Panc1 (cell line): ENCODE data around the gene MTSS2. TPM values are rescaled to one million over a fixed set of nuclear protein-coding genes. Genes with fewer than 3 reads are reported as not detected.
A peak's percentile ranks its signal among the peaks of the same experiment; 100 is the strongest.

Source experiments
- ATAC-seq: fragments of 200-7000 bp; cut with Tn5 transposase; 2 replicates; pipeline ENCODE4 v1.9.1; 2020; ENCODE audit warnings: mild to moderate bottlenecking, moderate library complexity
- BruUV-seq: library from RNA; stranded (reverse); fragments of 400-500 nt; replicated peaks from 2 replicates; lab custom pipeline; 2021; lab: Mats Ljungman, UMichigan
- CTCF ChIA-PET: fragments of 300-600 bp; sonication (Branson Sonifier 250); formaldehyde crosslinking; loops from one replicate; lab custom pipeline; 2022; ENCODE audit warnings: antibody characterized with exemption; lab: Charles Lee
- POLR2A ChIA-PET: fragments of 300-600 bp; sonication (Branson Sonifier 250); formaldehyde crosslinking; loops from one replicate; lab custom pipeline; 2022; ENCODE audit warnings: antibody characterized with exemption; lab: Charles Lee
- DNase-seq: peaks from one replicate; pipeline ENCODE4 v3.0.0-alpha.2; 2010; ENCODE audit warnings: low read depth, low spot score
- H3K27ac ChIP-seq: 2 replicates; pipeline ENCODE4 v1.5.1; 2011; ENCODE audit warnings: mild to moderate bottlenecking, low read length, inconsistent platforms
- H3K27me3 ChIP-seq: fragments of 200-500 bp; sonication (Bioruptor generic); 2 replicates; pipeline ENCODE4 v1.6.0; 2014; ENCODE audit warnings: low read length, inconsistent platforms; ENCODE audit not compliant: control insufficient read depth, insufficient read depth
- H3K36me3 ChIP-seq: fragments of 200-500 bp; sonication (Bioruptor generic); 2 replicates; pipeline ENCODE4 v1.5.1; 2014; ENCODE audit warnings: inconsistent platforms, mild to moderate bottlenecking, low read length, moderate library complexity; ENCODE audit not compliant: control insufficient read depth, insufficient read depth
- H3K4me1 ChIP-seq: 2 replicates; pipeline ENCODE4 v1.5.1; 2011; ENCODE audit warnings: inconsistent platforms, mild to moderate bottlenecking, low read length, moderate library complexity; ENCODE audit not compliant: control insufficient read depth, insufficient read depth
- H3K4me3 ChIP-seq, 2 experiments: 2 replicates each; pipeline ENCODE4 v1.5.1; 2011 to 2012; ENCODE audit warnings: low read depth in 2 of 2, low read length in 2 of 2, mild to moderate bottlenecking in 2 of 2, inconsistent platforms in 1 of 2, moderate library complexity in 1 of 2
- H3K9me3 ChIP-seq: fragments of 200-500 bp; sonication (Bioruptor generic); 2 replicates; pipeline ENCODE4 v1.5.1; 2014; ENCODE audit warnings: low read depth, mild to moderate bottlenecking, inconsistent platforms, low read length, moderate library complexity; ENCODE audit not compliant: control insufficient read depth, insufficient read depth
- CTCF ChIP-seq: fragments of 450-650 bp; IDR thresholded peaks from 2 replicates; pipeline ENCODE4 v1.5.1; 2017; ENCODE audit warnings: mild to moderate bottlenecking
- POLR2AphosphoS5 ChIP-seq: IDR thresholded peaks from 2 replicates; pipeline ENCODE4 v1.6.1; 2012; ENCODE audit warnings: mild to moderate bottlenecking, low read depth, low read length, moderate library complexity
- REST ChIP-seq, 2 experiments: IDR thresholded peaks; 2 replicates each; pipeline ENCODE4 v1.6.1; 2011 to 2012; ENCODE audit warnings: low read depth in 2 of 2, control low read depth in 1 of 2, low read length in 1 of 2, mild to moderate bottlenecking in 1 of 2, moderate library complexity in 1 of 2; ENCODE audit not compliant: insufficient read depth in 1 of 2
- SIN3A ChIP-seq: IDR thresholded peaks from 2 replicates; pipeline ENCODE4 v1.6.1; 2012; ENCODE audit warnings: low read depth, mild to moderate bottlenecking, low read length, moderate library complexity, borderline replicate concordance; ENCODE audit not compliant: insufficient read depth
- TCF7L2 ChIP-seq: IDR thresholded peaks from 2 replicates; pipeline ENCODE4 v1.6.1; 2011; ENCODE audit warnings: mild to moderate bottlenecking, low read depth, low read length, inconsistent platforms
- in situ Hi-C: cut with HindIII; loops from 2 replicates; pipeline ENCODE4 v1.10.0; 2016; ENCODE audit warnings: low sequenced_read_pairs, low pct_unique_long_range_greater_than_20kb
- intact Hi-C: fragments of 100-400 bp; cut with micrococcal nuclease; formaldehyde crosslinking; loops from one replicate; pipeline ENCODE4 v1.10.0; 2022; ENCODE audit not compliant: unreplicated experiment
- total RNA-seq: library from RNA; stranded (reverse); gene quantifications from one replicate; pipeline ENCODE4 v1.2.1, GENCODE V29; 2021; ENCODE audit not compliant: unreplicated experiment

MTSS2 gene
- total RNA-seq, 1 experiment from 2014 or later: 55.7 TPM

- Histone ChIP-seq H3K27ac (peak overlapping the region; percentile 48), H3K9me3 (no peaks in the 10 kb centered on the region), H3K36me3 (no peaks in the 10 kb centered on the region), H3K4me1 (peaks cover 48% of the 10 kb centered on the region), H3K4me3 (no peak overlapping the region), H3K27me3 (no peaks in the 10 kb centered on the region)
- POLR2A ChIA-PET: interaction anchor here (0.6 kb wide), 1 partner anchor 37 kb away, joined by 4 read pairs; no protein-coding TSS in a partner anchor
- in situ Hi-C loops: no loop called here
- no peak for ATAC-seq
- CTCF ChIA-PET: no interaction called here
- TF ChIP-seq REST (IDR thresholded peaks at IDR 0.05; ENCODE audit: insufficient read depth in 1 of 2, low read depth in 2 of 2, low read length in 1 of 2) (no peak), TCF7L2 (no peak), POLR2AphosphoS5 (no peak), CTCF (no peak), SIN3A (no peak)
- no peak for DNase-seq
- BruUV-seq: no TSS peak
- intact Hi-C loops: no loop called here
Observed at GRCh38 chr16:70692130-70692872, 6.4 kb upstream of the MTSS2 start.

- CTCF ChIA-PET: interaction anchor here (0.6 kb wide), 1 partner anchor 80 kb away, joined by 5 read pairs; no protein-coding TSS in a partner anchor
- intact Hi-C loops: no loop called here
- H3K27ac ChIP-seq: peak overlapping the region; percentile 44; the same call in 1 of the 2 replicates
Observed at GRCh38 chr16:70691223-70692129, 5.6 kb upstream of the MTSS2 start.

More at GRCh38 chr16:70691223-70692129, 5.6 kb upstream of the MTSS2 start:
- POLR2A ChIA-PET: no interaction called here
- ATAC-seq: no peak
- no TSS peak for BruUV-seq
- Histone ChIP-seq H3K9me3 (no peaks in the 10 kb centered on the region), H3K36me3 (no peaks in the 10 kb centered on the region), H3K4me3 (no peak overlapping the region), H3K27me3 (no peaks in the 10 kb centered on the region), H3K4me1 (peaks cover 56% of the 10 kb centered on the region)
- DNase-seq: no peak
- in situ Hi-C loops: no loop called here
- TF ChIP-seq CTCF (no peak), REST (IDR thresholded peaks at IDR 0.05; ENCODE audit: insufficient read depth in 1 of 2, low read depth in 2 of 2, low read length in 1 of 2) (no peak), TCF7L2 (no peak), SIN3A (no peak), POLR2AphosphoS5 (no peak)
